Endothelial cell of umbilical vein (primary cell): Measurements from ENCODE around the gene MARK2. TPM values are rescaled to one million over a fixed set of nuclear protein-coding genes. Genes with fewer than 3 reads are reported as not detected.

Source experiments
- BruUV-seq: library from RNA; stranded (reverse); fragments of 400-500 nt; replicated peaks from 2 replicates; lab custom pipeline; 2021; lab: Mats Ljungman, UMichigan
- CTCF ChIA-PET: fragments of 300-600, 350-600 bp; sonication (Branson Sonifier 250); formaldehyde crosslinking; loops from one replicate; lab custom pipeline; 2021; ENCODE audit warnings: antibody characterized with exemption, inconsistent platforms; lab: Charles Lee
- POLR2A ChIA-PET: fragments of 300-600, 350-600 bp; sonication (Branson Sonifier 250); formaldehyde crosslinking; loops from one replicate; lab custom pipeline; 2021; ENCODE audit warnings: antibody characterized with exemption, inconsistent platforms; lab: Charles Lee
- DNase-seq: peaks from one replicate; pipeline ENCODE4 v3.0.0-alpha.2; 2011; ENCODE audit warnings: low read depth, low spot score
- FAIRE-seq: peaks from 2 replicates; lab custom pipeline; 2011; peaks lifted over from hg19 to GRCh38; lab: Jason Lieb, UNC
- H2AFZ ChIP-seq: 2 replicates; pipeline ENCODE4 v1.6.0; 2012; ENCODE audit warnings: low read depth, low read length, control low read depth, inconsistent platforms
- H3K27ac ChIP-seq: 2 replicates; pipeline ENCODE4 v1.5.1; 2011; ENCODE audit warnings: low read depth, mild to moderate bottlenecking, control low read depth, low read length, moderate library complexity; ENCODE audit not compliant: insufficient read depth
- H3K27me3 ChIP-seq, 2 experiments: 2 replicates each; pipeline versions ENCODE4 v1.6.0 to v1.6.1; 2011; ENCODE audit warnings: low read length in 2 of 2, mixed read lengths in 1 of 2; ENCODE audit not compliant: control insufficient read depth in 2 of 2, insufficient read depth in 2 of 2
- H3K36me3 ChIP-seq, 2 experiments: 2 replicates in 1 of 2; 3 replicates in 1 of 2; pipeline ENCODE4 v1.5.1; 2011; ENCODE audit warnings: low read length in 2 of 2, mild to moderate bottlenecking in 1 of 2, moderate library complexity in 1 of 2; ENCODE audit not compliant: control insufficient read depth in 2 of 2, insufficient read depth in 2 of 2; ENCODE audit errors: extremely low read depth in 1 of 2
- H3K4me1 ChIP-seq: 3 replicates; pipeline ENCODE4 v1.5.1; 2011; ENCODE audit warnings: mild to moderate bottlenecking, low read length; ENCODE audit not compliant: control insufficient read depth, insufficient read depth; ENCODE audit errors: extremely low read depth
- H3K4me2 ChIP-seq: 2 replicates; pipeline ENCODE4 v1.6.1; 2011; ENCODE audit warnings: low read length, control low read depth, mixed read lengths; ENCODE audit not compliant: insufficient read depth
- H3K4me3 ChIP-seq, 3 experiments: fragments of 200-600 bp in 1 of 3; sonication (generic), shearing (Covaris generic) in 1 of 3; replicated peaks in 1 of 3; 2 replicates each; pipeline ENCODE4 v1.5.1; 2011 to 2016; ENCODE audit warnings: control low read depth in 3 of 3, low read length in 3 of 3, mild to moderate bottlenecking in 2 of 3, inconsistent platforms in 1 of 3, low read depth in 1 of 3, moderate library complexity in 1 of 3; ENCODE audit not compliant: insufficient read depth in 1 of 3
- H3K79me2 ChIP-seq: 2 replicates; pipeline ENCODE4 v1.6.0; 2012; ENCODE audit warnings: low read length, inconsistent platforms; ENCODE audit not compliant: control insufficient read depth, insufficient read depth
- H3K9ac ChIP-seq: replicated peaks from 2 replicates; pipeline ENCODE3; 2011; ENCODE audit warnings: low read length, control low read depth; ENCODE audit not compliant: insufficient read depth; ENCODE audit errors: extremely low read depth
- H3K9me1 ChIP-seq: replicated peaks from 3 replicates; pipeline ENCODE4 v1.6.0; 2011; ENCODE audit warnings: mild to moderate bottlenecking, low read length; ENCODE audit not compliant: control insufficient read depth, insufficient read depth; ENCODE audit errors: extremely low read depth
- H3K9me3 ChIP-seq: replicated peaks from 2 replicates; pipeline ENCODE4 v1.5.1; 2012; ENCODE audit warnings: low read length, inconsistent platforms; ENCODE audit not compliant: control insufficient read depth, insufficient read depth
- H4K20me1 ChIP-seq: replicated peaks from 2 replicates; pipeline ENCODE3; 2011; ENCODE audit warnings: mild to moderate bottlenecking, low read length; ENCODE audit not compliant: control insufficient read depth, insufficient read depth; ENCODE audit errors: extremely low read depth
- CTCF ChIP-seq, 2 donors: IDR thresholded peaks; 1 replicate in 1 of 2; 2 replicates in 1 of 2; pipeline ENCODE4 v1.5.1; 2011; ENCODE audit warnings: low read length in 2 of 2, mild to moderate bottlenecking in 2 of 2, moderate library complexity in 2 of 2, control low read depth in 1 of 2, inconsistent platforms in 1 of 2, low read depth in 1 of 2; ENCODE audit not compliant: insufficient read depth in 1 of 2; ENCODE audit errors: extremely low read depth in 1 of 2
- FOS ChIP-seq: IDR thresholded peaks from 2 replicates; pipeline ENCODE4 v1.6.1; 2011; ENCODE audit warnings: mild to moderate bottlenecking, low read length, moderate library complexity, borderline replicate concordance; ENCODE audit not compliant: insufficient read depth
- GATA2 ChIP-seq: IDR thresholded peaks from 2 replicates; pipeline ENCODE4 v1.7.0; 2011; ENCODE audit warnings: low read depth, mild to moderate bottlenecking, moderate library complexity, mixed read lengths, low read length; ENCODE audit not compliant: insufficient read length, insufficient read depth
- JUN ChIP-seq: IDR thresholded peaks from 2 replicates; pipeline ENCODE4 v1.6.1; 2011; ENCODE audit warnings: borderline replicate concordance, low read depth; ENCODE audit not compliant: insufficient read length, insufficient read depth
- MYC ChIP-seq: IDR thresholded peaks from one replicate; pipeline ENCODE4 v1.6.1; 2011; ENCODE audit warnings: mild to moderate bottlenecking, low read depth, low read length
- POLR2A ChIP-seq: IDR thresholded peaks from 2 replicates; pipeline ENCODE4 v1.6.1; 2012; ENCODE audit warnings: low read depth, mild to moderate bottlenecking, control low read depth, low read length
- dilution Hi-C: fragments of 300-500 bp; cut with MboI; formaldehyde crosslinking; loops from one replicate; pipeline ENCODE4 v1.15.0; 2019; ENCODE audit warnings: low sequenced_read_pairs; ENCODE audit not compliant: extremely low pct_ligation_motif_present
- intact Hi-C: fragments of 100-400 bp; cut with micrococcal nuclease; formaldehyde crosslinking; loops from one replicate; pipeline ENCODE4 v1.10.0; 2022
- polyA plus RNA-seq, 4 experiments: library from polyadenylated mRNA; depleted of rRNA in 3 of 4; stranded (reverse) in 3 of 4; unstranded in 1 of 4; fragments of >200 nt; gene quantifications; 2 replicates each; pipeline versions ENCODE4 v1.2.1 to v1.2.3, GENCODE V29; 2011 to 2012; ENCODE audit warnings: missing spikeins in 1 of 4
- total RNA-seq: library from RNA; stranded (reverse); gene quantifications from 2 replicates; pipeline ENCODE4 v1.2.3, GENCODE V29; 2021

The MARK2 gene
- total and polyA plus RNA-seq, 2 donors (not counting 3 experiments of a cell fraction or from before 2014, with no cell fraction given): 16.6 to 34.7 TPM

- Histone ChIP-seq H3K9me1 (no peaks in the 10 kb centered on the region), H3K4me2 (no peak overlapping the region), H3K9me3 (no peaks in the 10 kb centered on the region), H3K9ac (no peak overlapping the region), H3K79me2 (peaks cover 4% of the 10 kb centered on the region), H3K36me3 (no peaks in the 10 kb centered on the region), H3K4me1 (peaks cover 12% of the 10 kb centered on the region), H3K4me3 (no peak overlapping the region), H2AFZ (no peak overlapping the region), H3K27ac (no peak overlapping the region), H4K20me1 (no peaks in the 10 kb centered on the region), H3K27me3 (no peaks in the 10 kb centered on the region)
- CTCF ChIA-PET: interaction anchor here (0.7 to 16.7 kb wide), 8 partner anchors 38 to 318 kb away, joined by 3 to 264 read pairs (median 5); no protein-coding TSS in a partner anchor
- dilution Hi-C loops (no loop called here), intact Hi-C loops (loop anchor here (5.0 kb wide), 2 partner anchors 468 to 1082 kb away; partner anchors contain the start of genes CATSPERZ and ZBTB3)
- no peak for TF ChIP-seq GATA2
- TF ChIP-seq JUN: no peak
- no peak for TF ChIP-seq POLR2A
- TF ChIP-seq FOS: no peak
- no peak for TF ChIP-seq CTCF (IDR thresholded peaks at IDR 0.05; ENCODE audit: extremely low read depth in 1 of 2, insufficient read depth in 1 of 2, low read depth in 1 of 2, low read length in 2 of 2)
- TF ChIP-seq MYC: no peak
- BruUV-seq: no TSS peak
- FAIRE-seq (no peak), DNase-seq (no peak)
- POLR2A ChIA-PET: no interaction called here
Observed at GRCh38 chr11:63834535-63835157, 4.3 kb upstream of the MARK2 start.
